OCI-LY7 (cell line): ENCODE measurements around the gene NTM. TPM values are rescaled to one million over a fixed set of nuclear protein-coding genes. Genes with fewer than 3 reads are reported as not detected.

ENCODE experiments used
- BruUV-seq: library from RNA; stranded (reverse); fragments of 400-500 nt; replicated peaks from 2 replicates; lab custom pipeline; 2021; lab: Mats Ljungman, UMichigan
- CTCF ChIA-PET: fragments of 300-600 bp; sonication (Branson Sonifier 250); formaldehyde crosslinking; loops from one replicate; lab custom pipeline; 2022; ENCODE audit warnings: antibody characterized with exemption; ENCODE audit not compliant: unreplicated experiment; lab: Charles Lee
- POLR2A ChIA-PET: fragments of 300-600 bp; sonication (Branson Sonifier 250); formaldehyde crosslinking; loops from one replicate; lab custom pipeline; 2022; ENCODE audit warnings: antibody characterized with exemption; lab: Charles Lee
- DNase-seq: peaks from one replicate; pipeline ENCODE4 v3.0.0-alpha.2; 2015; ENCODE audit warnings: low spot score
- H2AFZ ChIP-seq: fragments of 200-600 bp; sonication (generic), shearing (Covaris generic); 2 replicates; pipeline ENCODE4 v1.6.1; 2014; ENCODE audit warnings: mild to moderate bottlenecking, antibody characterized with exemption, low read length, moderate library complexity
- H3K27ac ChIP-seq: fragments of 200-600 bp; sonication (generic); 2 replicates; pipeline ENCODE4 v1.5.1; 2014; ENCODE audit warnings: mixed run types, low read depth, mild to moderate bottlenecking, moderate library complexity, low read length, inconsistent platforms; ENCODE audit not compliant: poor library complexity, severe bottlenecking
- H3K36me3 ChIP-seq: fragments of 200-600 bp; sonication (generic); 2 replicates; pipeline ENCODE4 v1.6.1; 2014; ENCODE audit warnings: mild to moderate bottlenecking, antibody characterized with exemption, low read length, moderate library complexity, mixed read lengths; ENCODE audit not compliant: insufficient read depth
- H3K4me1 ChIP-seq: fragments of 200-600 bp; sonication (generic); 2 replicates; pipeline ENCODE4 v1.5.1; 2014; ENCODE audit warnings: mild to moderate bottlenecking, low read length; ENCODE audit not compliant: insufficient read depth, poor library complexity, severe bottlenecking
- H3K4me2 ChIP-seq: fragments of 200-600 bp; sonication (generic); 2 replicates; pipeline ENCODE4 v1.6.1; 2014; ENCODE audit warnings: mild to moderate bottlenecking, low read length
- H3K4me3 ChIP-seq: fragments of 200-600 bp; sonication (generic); 2 replicates; pipeline ENCODE4 v1.5.1; 2014; ENCODE audit warnings: mild to moderate bottlenecking, low read depth, low read length; ENCODE audit not compliant: poor library complexity, severe bottlenecking
- H3K79me2 ChIP-seq: fragments of 200-600 bp; sonication (generic); 2 replicates; pipeline ENCODE4 v1.6.1; 2016; ENCODE audit warnings: low read depth, mild to moderate bottlenecking, low read length, moderate library complexity, mixed read lengths; ENCODE audit not compliant: insufficient read depth
- H3K9me2 ChIP-seq: fragments of 200-600 bp; sonication (generic); 2 replicates; pipeline ENCODE4 v1.6.1; 2016; ENCODE audit warnings: mild to moderate bottlenecking, low read length, mixed read lengths; ENCODE audit not compliant: insufficient read depth
- H3K9me3 ChIP-seq: fragments of 200-600 bp; sonication (generic); 2 replicates; pipeline ENCODE4 v1.6.1; 2014; ENCODE audit warnings: mild to moderate bottlenecking, mixed run types, low read length, mixed read lengths
- H4K20me1 ChIP-seq: fragments of 200-600 bp; sonication (generic); 2 replicates; pipeline ENCODE4 v1.6.1; 2014; ENCODE audit warnings: mild to moderate bottlenecking, antibody characterized with exemption, low read length, moderate library complexity, mixed read lengths; ENCODE audit not compliant: insufficient read depth
- EZH2phosphoT487 ChIP-seq: fragments of 200-600 bp; sonication (generic); IDR thresholded peaks from 2 replicates; pipeline ENCODE4 v1.6.1; 2018; ENCODE audit warnings: low read depth, borderline replicate concordance, mild to moderate bottlenecking, mixed run types, antibody characterized with exemption, low read length, moderate library complexity, mixed read lengths
- intact Hi-C: fragments of 100-400 bp; cut with micrococcal nuclease; formaldehyde crosslinking; loops from one replicate; pipeline ENCODE4 v1.10.0; 2022; ENCODE audit not compliant: unreplicated experiment
- total RNA-seq, 2 experiments: library from RNA; depleted of rRNA in 1 of 2; stranded (reverse); fragments of >200 nt in 1 of 2; shearing (Covaris generic) in 1 of 2; gene quantifications; 2 replicates each; pipeline ENCODE4 v1.2.3, GENCODE V29; 2014 to 2022
- TF ChIP-seq, protein P1 (sequence below): fragments of 200-600 bp; sonication (generic); conservative IDR thresholded peaks from 2 replicates; pipeline ENCODE4 v1.5.1; 2014; ENCODE audit warnings: mild to moderate bottlenecking, antibody characterized with exemption, low read length, moderate library complexity, mixed read lengths

NTM gene
- total RNA-seq, 2 experiments from 2014 or later, result not detected

DNA sequence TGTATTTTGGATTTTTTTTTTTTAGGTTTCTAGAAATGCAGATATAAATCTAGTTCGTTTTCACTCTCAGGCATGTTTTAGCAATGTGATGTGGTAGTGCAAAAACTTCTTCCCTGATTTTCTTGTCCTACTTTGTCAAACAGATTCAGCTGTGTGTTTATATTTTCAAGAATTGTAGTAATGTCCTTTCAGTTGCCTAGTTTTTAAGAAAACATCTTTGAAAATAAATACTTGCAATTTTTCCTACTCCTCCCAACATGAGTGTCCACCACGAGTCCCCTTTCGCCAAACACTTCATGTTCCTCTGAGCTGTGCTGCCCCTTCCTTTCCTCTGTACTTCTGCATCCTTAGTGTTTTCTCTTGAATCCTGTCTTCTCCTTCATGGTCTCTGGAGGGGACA, 686.9 kb downstream of the NTM start:
- ChIA-PET CTCF (no interaction called here), POLR2A (no interaction called here)
- DNase-seq, result no peak
- H4K20me1 ChIP-seq, result no peaks in the 10 kb centered on the region
- no TSS peak for BruUV-seq
- no peaks in the 10 kb centered on the region for H3K4me1 ChIP-seq
- no peak overlapping the region for H3K4me3 ChIP-seq
- H3K36me3 ChIP-seq, result no peaks in the 10 kb centered on the region
- intact Hi-C loops, result no loop called here
- H3K79me2 ChIP-seq, result no peaks in the 10 kb centered on the region
- no peak overlapping the region for H2AFZ ChIP-seq
- H3K9me2 ChIP-seq, result no peaks in the 10 kb centered on the region
- no peak overlapping the region for H3K4me2 ChIP-seq
- TF ChIP-seq, protein P1, sequence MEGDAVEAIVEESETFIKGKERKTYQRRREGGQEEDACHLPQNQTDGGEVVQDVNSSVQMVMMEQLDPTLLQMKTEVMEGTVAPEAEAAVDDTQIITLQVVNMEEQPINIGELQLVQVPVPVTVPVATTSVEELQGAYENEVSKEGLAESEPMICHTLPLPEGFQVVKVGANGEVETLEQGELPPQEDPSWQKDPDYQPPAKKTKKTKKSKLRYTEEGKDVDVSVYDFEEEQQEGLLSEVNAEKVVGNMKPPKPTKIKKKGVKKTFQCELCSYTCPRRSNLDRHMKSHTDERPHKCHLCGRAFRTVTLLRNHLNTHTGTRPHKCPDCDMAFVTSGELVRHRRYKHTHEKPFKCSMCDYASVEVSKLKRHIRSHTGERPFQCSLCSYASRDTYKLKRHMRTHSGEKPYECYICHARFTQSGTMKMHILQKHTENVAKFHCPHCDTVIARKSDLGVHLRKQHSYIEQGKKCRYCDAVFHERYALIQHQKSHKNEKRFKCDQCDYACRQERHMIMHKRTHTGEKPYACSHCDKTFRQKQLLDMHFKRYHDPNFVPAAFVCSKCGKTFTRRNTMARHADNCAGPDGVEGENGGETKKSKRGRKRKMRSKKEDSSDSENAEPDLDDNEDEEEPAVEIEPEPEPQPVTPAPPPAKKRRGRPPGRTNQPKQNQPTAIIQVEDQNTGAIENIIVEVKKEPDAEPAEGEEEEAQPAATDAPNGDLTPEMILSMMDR, result no peak
- no peak for TF ChIP-seq EZH2phosphoT487
- H3K27ac ChIP-seq, result no peak overlapping the region
- H3K9me3 ChIP-seq, result no peaks in the 10 kb centered on the region

DNA sequence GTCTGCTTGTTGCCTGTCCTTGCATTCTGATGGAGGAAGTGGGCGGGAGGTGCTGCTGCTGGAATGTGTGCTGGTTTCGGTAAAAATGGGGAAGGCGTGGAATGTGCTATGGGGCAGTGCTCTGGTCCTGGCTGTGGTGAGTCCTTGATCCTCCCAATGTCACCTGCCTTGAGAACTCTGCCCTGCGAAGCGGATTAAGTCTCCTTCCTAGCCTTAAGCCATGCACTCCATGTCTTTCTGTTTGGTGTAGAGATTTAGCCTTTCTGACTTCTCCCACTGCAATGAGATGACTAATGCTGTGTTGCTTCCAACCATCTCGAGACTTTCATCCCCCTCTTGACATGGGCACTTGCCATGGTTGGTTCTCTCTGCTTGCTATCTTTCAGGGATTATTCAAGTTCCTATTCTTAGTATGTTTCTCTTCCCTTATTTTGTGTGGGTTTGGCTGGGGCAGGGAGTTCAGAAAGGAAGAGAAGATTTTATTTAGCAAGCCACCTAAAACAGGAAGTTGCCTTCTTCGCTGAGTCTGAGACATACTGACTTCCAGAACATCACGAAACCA, 687.9 kb downstream of the NTM start:
- Histone ChIP-seq H3K4me2 (no peak overlapping the region), H3K36me3 (no peaks in the 10 kb centered on the region), H3K9me2 (no peaks in the 10 kb centered on the region), H3K4me3 (no peak overlapping the region), H3K27ac (no peak overlapping the region), H2AFZ (no peak overlapping the region), H3K79me2 (no peaks in the 10 kb centered on the region), H4K20me1 (no peaks in the 10 kb centered on the region), H3K9me3 (no peaks in the 10 kb centered on the region), H3K4me1 (no peaks in the 10 kb centered on the region)
- POLR2A ChIA-PET, result no interaction called here
- intact Hi-C loops, result no loop called here
- CTCF ChIA-PET, result no interaction called here
- no peak for DNase-seq
- BruUV-seq, result no TSS peak
- TF ChIP-seq EZH2phosphoT487, result no peak
- TF ChIP-seq, protein P1, result no peak

DNA sequence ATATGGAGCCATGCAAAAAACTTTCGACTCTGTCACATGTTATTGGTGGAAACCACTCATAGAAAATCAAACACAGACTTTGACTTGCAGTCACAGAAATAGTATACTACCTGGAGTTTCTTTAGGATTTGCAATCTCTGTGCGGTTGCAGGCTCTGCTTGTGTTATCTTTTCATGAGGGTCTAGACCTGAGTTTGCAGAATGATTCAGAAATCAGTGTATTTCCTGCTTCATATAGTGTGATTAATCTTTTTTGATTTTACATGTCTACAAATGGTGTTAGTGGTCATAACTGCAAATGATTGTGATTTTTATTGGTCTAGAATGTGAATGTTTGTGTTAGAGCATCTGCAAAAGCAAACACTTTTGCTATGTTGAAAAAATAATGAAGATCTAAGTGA, 690.2 kb downstream of the NTM start:
- no peaks in the 10 kb centered on the region for H3K4me1 ChIP-seq
- H2AFZ ChIP-seq, result no peak overlapping the region
- no peak for TF ChIP-seq EZH2phosphoT487
- TF ChIP-seq, protein P1, result no peak
- no TSS peak for BruUV-seq
- POLR2A ChIA-PET, result no interaction called here
- H3K4me3 ChIP-seq, result no peak overlapping the region
- no peaks in the 10 kb centered on the region for H3K36me3 ChIP-seq
- H3K27ac ChIP-seq, result no peak overlapping the region
- no peaks in the 10 kb centered on the region for H3K9me2 ChIP-seq
- no peaks in the 10 kb centered on the region for H3K9me3 ChIP-seq
- CTCF ChIA-PET, result no interaction called here
- DNase-seq, result no peak
- H4K20me1 ChIP-seq, result no peaks in the 10 kb centered on the region
- H3K79me2 ChIP-seq, result no peaks in the 10 kb centered on the region
- intact Hi-C loops, result no loop called here
- no peak overlapping the region for H3K4me2 ChIP-seq
